Endothelial cell of umbilical vein (primary cell): ENCODE measurements around the gene HOXB5. TPM values are rescaled to one million over a fixed set of nuclear protein-coding genes. Genes with fewer than 3 reads are reported as not detected.

Experiments
- BruUV-seq: library from RNA; stranded (reverse); fragments of 400-500 nt; replicated peaks from 2 replicates; lab custom pipeline; 2021; lab: Mats Ljungman, UMichigan
- CTCF ChIA-PET: fragments of 300-600, 350-600 bp; sonication (Branson Sonifier 250); formaldehyde crosslinking; loops from one replicate; lab custom pipeline; 2021; ENCODE audit warnings: antibody characterized with exemption, inconsistent platforms; lab: Charles Lee
- POLR2A ChIA-PET: fragments of 300-600, 350-600 bp; sonication (Branson Sonifier 250); formaldehyde crosslinking; loops from one replicate; lab custom pipeline; 2021; ENCODE audit warnings: antibody characterized with exemption, inconsistent platforms; lab: Charles Lee
- DNase-seq: peaks from one replicate; pipeline ENCODE4 v3.0.0-alpha.2; 2011; ENCODE audit warnings: low read depth, low spot score
- FAIRE-seq: peaks from 2 replicates; lab custom pipeline; 2011; peaks lifted over from hg19 to GRCh38; lab: Jason Lieb, UNC
- H2AFZ ChIP-seq: 2 replicates; pipeline ENCODE4 v1.6.0; 2012; ENCODE audit warnings: low read depth, low read length, control low read depth, inconsistent platforms
- H3K27ac ChIP-seq: 2 replicates; pipeline ENCODE4 v1.5.1; 2011; ENCODE audit warnings: low read depth, mild to moderate bottlenecking, control low read depth, low read length, moderate library complexity; ENCODE audit not compliant: insufficient read depth
- H3K27me3 ChIP-seq, 2 experiments: 2 replicates each; pipeline versions ENCODE4 v1.6.0 to v1.6.1; 2011; ENCODE audit warnings: low read length in 2 of 2, mixed read lengths in 1 of 2; ENCODE audit not compliant: control insufficient read depth in 2 of 2, insufficient read depth in 2 of 2
- H3K36me3 ChIP-seq, 2 experiments: 2 replicates in 1 of 2; 3 replicates in 1 of 2; pipeline ENCODE4 v1.5.1; 2011; ENCODE audit warnings: low read length in 2 of 2, mild to moderate bottlenecking in 1 of 2, moderate library complexity in 1 of 2; ENCODE audit not compliant: control insufficient read depth in 2 of 2, insufficient read depth in 2 of 2; ENCODE audit errors: extremely low read depth in 1 of 2
- H3K4me1 ChIP-seq: 3 replicates; pipeline ENCODE4 v1.5.1; 2011; ENCODE audit warnings: mild to moderate bottlenecking, low read length; ENCODE audit not compliant: control insufficient read depth, insufficient read depth; ENCODE audit errors: extremely low read depth
- H3K4me2 ChIP-seq: 2 replicates; pipeline ENCODE4 v1.6.1; 2011; ENCODE audit warnings: low read length, control low read depth, mixed read lengths; ENCODE audit not compliant: insufficient read depth
- H3K4me3 ChIP-seq, 3 experiments: fragments of 200-600 bp in 1 of 3; sonication (generic), shearing (Covaris generic) in 1 of 3; replicated peaks in 1 of 3; 2 replicates each; pipeline ENCODE4 v1.5.1; 2011 to 2016; ENCODE audit warnings: control low read depth in 3 of 3, low read length in 3 of 3, mild to moderate bottlenecking in 2 of 3, inconsistent platforms in 1 of 3, low read depth in 1 of 3, moderate library complexity in 1 of 3; ENCODE audit not compliant: insufficient read depth in 1 of 3
- H3K79me2 ChIP-seq: 2 replicates; pipeline ENCODE4 v1.6.0; 2012; ENCODE audit warnings: low read length, inconsistent platforms; ENCODE audit not compliant: control insufficient read depth, insufficient read depth
- H3K9ac ChIP-seq: replicated peaks from 2 replicates; pipeline ENCODE3; 2011; ENCODE audit warnings: low read length, control low read depth; ENCODE audit not compliant: insufficient read depth; ENCODE audit errors: extremely low read depth
- H3K9me1 ChIP-seq: replicated peaks from 3 replicates; pipeline ENCODE4 v1.6.0; 2011; ENCODE audit warnings: mild to moderate bottlenecking, low read length; ENCODE audit not compliant: control insufficient read depth, insufficient read depth; ENCODE audit errors: extremely low read depth
- H3K9me3 ChIP-seq: replicated peaks from 2 replicates; pipeline ENCODE4 v1.5.1; 2012; ENCODE audit warnings: low read length, inconsistent platforms; ENCODE audit not compliant: control insufficient read depth, insufficient read depth
- H4K20me1 ChIP-seq: replicated peaks from 2 replicates; pipeline ENCODE3; 2011; ENCODE audit warnings: mild to moderate bottlenecking, low read length; ENCODE audit not compliant: control insufficient read depth, insufficient read depth; ENCODE audit errors: extremely low read depth
- EZH2 ChIP-seq: IDR thresholded peaks from 2 replicates; pipeline ENCODE4 v1.6.1; 2012; ENCODE audit warnings: borderline replicate concordance, low read depth, mild to moderate bottlenecking, moderate library complexity, low read length, inconsistent platforms; ENCODE audit not compliant: severe bottlenecking
- FOS ChIP-seq: IDR thresholded peaks from 2 replicates; pipeline ENCODE4 v1.6.1; 2011; ENCODE audit warnings: mild to moderate bottlenecking, low read length, moderate library complexity, borderline replicate concordance; ENCODE audit not compliant: insufficient read depth
- GATA2 ChIP-seq: IDR thresholded peaks from 2 replicates; pipeline ENCODE4 v1.7.0; 2011; ENCODE audit warnings: low read depth, mild to moderate bottlenecking, moderate library complexity, mixed read lengths, low read length; ENCODE audit not compliant: insufficient read length, insufficient read depth
- JUN ChIP-seq: IDR thresholded peaks from 2 replicates; pipeline ENCODE4 v1.6.1; 2011; ENCODE audit warnings: borderline replicate concordance, low read depth; ENCODE audit not compliant: insufficient read length, insufficient read depth
- MAX ChIP-seq: IDR thresholded peaks from 2 replicates; pipeline ENCODE4 v1.6.1; 2011; ENCODE audit not compliant: insufficient read depth, insufficient read length
- MYC ChIP-seq: IDR thresholded peaks from one replicate; pipeline ENCODE4 v1.6.1; 2011; ENCODE audit warnings: mild to moderate bottlenecking, low read depth, low read length
- POLR2A ChIP-seq: IDR thresholded peaks from 2 replicates; pipeline ENCODE4 v1.6.1; 2012; ENCODE audit warnings: low read depth, mild to moderate bottlenecking, control low read depth, low read length
- POLR2AphosphoS5 ChIP-seq: IDR thresholded peaks from 2 replicates; pipeline ENCODE4 v1.6.1; 2012; ENCODE audit warnings: low read depth, mild to moderate bottlenecking, control low read depth, low read length, moderate library complexity; ENCODE audit not compliant: insufficient read depth
- dilution Hi-C: fragments of 300-500 bp; cut with MboI; formaldehyde crosslinking; loops from one replicate; pipeline ENCODE4 v1.15.0; 2019; ENCODE audit warnings: low sequenced_read_pairs; ENCODE audit not compliant: extremely low pct_ligation_motif_present
- intact Hi-C: fragments of 100-400 bp; cut with micrococcal nuclease; formaldehyde crosslinking; loops from one replicate; pipeline ENCODE4 v1.10.0; 2022
- polyA plus RNA-seq, 4 experiments: library from polyadenylated mRNA; depleted of rRNA in 3 of 4; stranded (reverse) in 3 of 4; unstranded in 1 of 4; fragments of >200 nt; gene quantifications; 2 replicates each; pipeline versions ENCODE4 v1.2.1 to v1.2.3, GENCODE V29; 2011 to 2012; ENCODE audit warnings: missing spikeins in 1 of 4
- total RNA-seq: library from RNA; stranded (reverse); gene quantifications from 2 replicates; pipeline ENCODE4 v1.2.3, GENCODE V29; 2021
- TF ChIP-seq, protein P1 (sequence below), 2 donors: IDR thresholded peaks; 1 replicate in 1 of 2; 2 replicates in 1 of 2; pipeline ENCODE4 v1.5.1; 2011; ENCODE audit warnings: low read length in 2 of 2, mild to moderate bottlenecking in 2 of 2, moderate library complexity in 2 of 2, control low read depth in 1 of 2, inconsistent platforms in 1 of 2, low read depth in 1 of 2; ENCODE audit not compliant: insufficient read depth in 1 of 2; ENCODE audit errors: extremely low read depth in 1 of 2

HOXB5 gene
- total and polyA plus RNA-seq, 2 donors (not counting 3 experiments of a cell fraction or from before 2014, with no cell fraction given), result 2.0 to 8.5 TPM

- DNase-seq (no peak), FAIRE-seq (no peak)
- no peak for TF ChIP-seq MAX
- TF ChIP-seq FOS, result no peak
- TF ChIP-seq, protein P1, sequence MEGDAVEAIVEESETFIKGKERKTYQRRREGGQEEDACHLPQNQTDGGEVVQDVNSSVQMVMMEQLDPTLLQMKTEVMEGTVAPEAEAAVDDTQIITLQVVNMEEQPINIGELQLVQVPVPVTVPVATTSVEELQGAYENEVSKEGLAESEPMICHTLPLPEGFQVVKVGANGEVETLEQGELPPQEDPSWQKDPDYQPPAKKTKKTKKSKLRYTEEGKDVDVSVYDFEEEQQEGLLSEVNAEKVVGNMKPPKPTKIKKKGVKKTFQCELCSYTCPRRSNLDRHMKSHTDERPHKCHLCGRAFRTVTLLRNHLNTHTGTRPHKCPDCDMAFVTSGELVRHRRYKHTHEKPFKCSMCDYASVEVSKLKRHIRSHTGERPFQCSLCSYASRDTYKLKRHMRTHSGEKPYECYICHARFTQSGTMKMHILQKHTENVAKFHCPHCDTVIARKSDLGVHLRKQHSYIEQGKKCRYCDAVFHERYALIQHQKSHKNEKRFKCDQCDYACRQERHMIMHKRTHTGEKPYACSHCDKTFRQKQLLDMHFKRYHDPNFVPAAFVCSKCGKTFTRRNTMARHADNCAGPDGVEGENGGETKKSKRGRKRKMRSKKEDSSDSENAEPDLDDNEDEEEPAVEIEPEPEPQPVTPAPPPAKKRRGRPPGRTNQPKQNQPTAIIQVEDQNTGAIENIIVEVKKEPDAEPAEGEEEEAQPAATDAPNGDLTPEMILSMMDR (IDR thresholded peaks at IDR 0.05; ENCODE audit: extremely low read depth in 1 of 2, insufficient read depth in 1 of 2, low read depth in 1 of 2, low read length in 2 of 2), result no peak
- no peak for TF ChIP-seq MYC
- TF ChIP-seq POLR2AphosphoS5, result no peak
- TF ChIP-seq GATA2, result no peak
- TF ChIP-seq JUN, result no peak
- TF ChIP-seq POLR2A, result no peak
- no peak for TF ChIP-seq EZH2
- intact Hi-C loops, result no loop called here
- Histone ChIP-seq H3K9me3 (no peaks in the 10 kb centered on the region), H3K4me3 (no peak overlapping the region), H3K27ac (no peak overlapping the region), H3K9me1 (no peaks in the 10 kb centered on the region), H3K9ac (no peak overlapping the region), H3K27me3 (no peaks in the 10 kb centered on the region), H3K79me2 (peaks cover 86% of the 10 kb centered on the region), H3K4me2 (no peak overlapping the region), H3K4me1 (peaks cover 39% of the 10 kb centered on the region), H4K20me1 (no peaks in the 10 kb centered on the region), H3K36me3 (no peaks in the 10 kb centered on the region), H2AFZ (no peak overlapping the region)
- dilution Hi-C loops, result no loop called here
- POLR2A ChIA-PET, result no interaction called here
- no TSS peak for BruUV-seq
- CTCF ChIA-PET, result interaction anchor here (0.9 to 1.5 kb wide), 6 partner anchors 8 to 341 kb away, joined by 3 to 4 read pairs (median 3); no protein-coding TSS in a partner anchor
Measured at GRCh38 chr17:48601207-48601538, 7.6 kb upstream of the HOXB5 start.
